ENCODE data around the gene STX3.

STX3 gene

GRCh38 chr11:59801160-59801706 lies 46.1 kb downstream of the STX3 start:
- no peak overlapping the region for H3K4me3 ChIP-seq (ENCODE audit: low read length)
- TF ChIP-seq, protein P1, sequence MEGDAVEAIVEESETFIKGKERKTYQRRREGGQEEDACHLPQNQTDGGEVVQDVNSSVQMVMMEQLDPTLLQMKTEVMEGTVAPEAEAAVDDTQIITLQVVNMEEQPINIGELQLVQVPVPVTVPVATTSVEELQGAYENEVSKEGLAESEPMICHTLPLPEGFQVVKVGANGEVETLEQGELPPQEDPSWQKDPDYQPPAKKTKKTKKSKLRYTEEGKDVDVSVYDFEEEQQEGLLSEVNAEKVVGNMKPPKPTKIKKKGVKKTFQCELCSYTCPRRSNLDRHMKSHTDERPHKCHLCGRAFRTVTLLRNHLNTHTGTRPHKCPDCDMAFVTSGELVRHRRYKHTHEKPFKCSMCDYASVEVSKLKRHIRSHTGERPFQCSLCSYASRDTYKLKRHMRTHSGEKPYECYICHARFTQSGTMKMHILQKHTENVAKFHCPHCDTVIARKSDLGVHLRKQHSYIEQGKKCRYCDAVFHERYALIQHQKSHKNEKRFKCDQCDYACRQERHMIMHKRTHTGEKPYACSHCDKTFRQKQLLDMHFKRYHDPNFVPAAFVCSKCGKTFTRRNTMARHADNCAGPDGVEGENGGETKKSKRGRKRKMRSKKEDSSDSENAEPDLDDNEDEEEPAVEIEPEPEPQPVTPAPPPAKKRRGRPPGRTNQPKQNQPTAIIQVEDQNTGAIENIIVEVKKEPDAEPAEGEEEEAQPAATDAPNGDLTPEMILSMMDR (conservative IDR thresholded peaks at IDR 0.05; ENCODE audit: low read length) = no peak
- DNase-seq (ENCODE audit: low read depth) = no peak

DNA sequence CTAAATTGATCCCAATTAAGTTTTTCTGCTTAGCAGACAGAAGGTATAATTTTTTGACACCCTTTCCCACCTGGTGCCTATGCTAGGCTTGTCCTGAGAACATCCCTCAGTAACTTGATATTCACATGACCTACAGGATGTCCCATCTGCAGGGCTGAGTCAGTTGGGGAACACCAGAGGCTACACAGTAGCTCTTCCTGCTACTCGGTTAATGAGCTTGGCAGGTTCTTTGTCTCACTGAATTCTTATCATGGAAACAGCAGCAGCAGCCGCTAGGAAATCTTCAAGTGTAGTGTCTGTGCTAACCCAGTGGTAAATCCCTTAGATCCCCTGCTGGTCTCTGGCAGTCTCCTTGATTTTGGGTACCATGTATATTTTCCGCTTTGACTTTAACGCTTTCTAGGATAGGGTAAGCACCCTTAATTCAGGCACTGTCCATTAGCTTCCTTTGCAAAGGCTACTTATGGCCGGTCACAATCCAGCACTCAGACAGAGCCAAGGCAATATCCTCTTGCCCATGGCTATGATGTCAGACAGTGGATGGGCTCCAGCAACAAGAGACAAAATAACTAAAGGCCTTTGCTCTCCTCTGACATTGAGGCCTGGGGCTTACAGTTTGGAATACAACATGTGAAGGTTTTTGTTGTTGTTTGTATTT lies 46.9 kb downstream of the STX3 start:
- peak; percentile 33 for DNase-seq (ENCODE audit: low read depth)

GRCh38 chr11:59802639-59803176 lies 47.5 kb downstream of the STX3 start:
- peak; percentile 52 for DNase-seq (ENCODE audit: low read depth)
- H3K4me3 ChIP-seq (ENCODE audit: low read length) = no peak overlapping the region
- TF ChIP-seq, protein P1 (conservative IDR thresholded peaks at IDR 0.05; ENCODE audit: low read length) = peak; percentile 69

More for the DNA sequence above, 46.9 kb downstream of the STX3 start:
- TF ChIP-seq, protein P1 (conservative IDR thresholded peaks at IDR 0.05; ENCODE audit: low read length) = no peak
- H3K4me3 ChIP-seq (ENCODE audit: low read length) = no peak overlapping the region

GRCh38 chr11:59804061-59804460 lies 48.9 kb downstream of the STX3 start:
- TF ChIP-seq, protein P1 (conservative IDR thresholded peaks at IDR 0.05; ENCODE audit: low read length) = no peak
- DNase-seq (ENCODE audit: low read depth) = no peak
- H3K4me3 ChIP-seq (ENCODE audit: low read length) = no peak overlapping the region

DNA sequence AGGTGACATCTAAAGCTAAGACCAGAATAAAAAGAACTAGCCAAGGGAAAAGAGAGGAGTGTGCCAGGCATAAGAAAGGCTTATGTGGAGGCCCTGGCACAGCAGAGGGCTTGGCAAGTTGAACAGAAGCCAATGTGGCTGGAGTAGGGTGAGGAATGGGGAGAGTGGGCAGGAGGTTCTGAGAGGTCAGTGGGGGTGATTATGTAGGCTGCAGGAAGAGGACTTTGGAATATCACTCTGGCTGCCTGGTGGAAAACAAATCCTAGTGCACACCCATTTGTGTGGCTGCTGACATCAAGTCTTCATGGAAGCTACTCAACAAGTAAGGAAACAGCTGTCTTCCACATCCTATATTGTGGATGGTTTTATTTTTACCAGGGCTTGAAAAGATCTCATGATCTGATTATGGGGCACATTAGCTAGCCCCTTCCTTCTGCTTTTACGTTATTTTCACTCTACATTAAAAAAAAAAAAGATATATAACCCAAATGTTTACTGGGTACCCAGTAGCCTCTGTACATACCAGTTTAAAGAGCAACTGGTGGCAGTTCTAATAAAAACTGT lies 52.0 kb downstream of the STX3 start:
- H3K4me3 ChIP-seq (ENCODE audit: low read length) = no peak overlapping the region
- no peak for DNase-seq (ENCODE audit: low read depth)
- TF ChIP-seq, protein P1 (conservative IDR thresholded peaks at IDR 0.05; ENCODE audit: low read length) = no peak

- H3K4me3 ChIP-seq (ENCODE audit: low read length) = peak within 1 kb of the TSS; percentile 98
- TF ChIP-seq, protein P1 (conservative IDR thresholded peaks at IDR 0.05; ENCODE audit: low read length) = no peak
- DNase-seq (ENCODE audit: low read depth) = peak; percentile 87
These were observed 55.2 kb downstream of the STX3 start, which contains the start of gene MRPL16 for GRCh38 chr11:59810189-59810910. TSS of gene MRPL16 (minus strand) at chr11:59810778. CDS start at chr11:59810658, 120 bp downstream.
